ENCODE results near the gene LRRFIP1.
"Not testable (repeated sequence)": the region's sequence is repeated elsewhere in the genome, so short reads cannot be mapped to it uniquely, and the experiment has no call there.

Gene LRRFIP1

GRCh38 chr2:237591141-237591881 is 36.1 kb upstream of the LRRFIP1 start:
- no peak for DNase-seq (ENCODE audit: extremely low read depth, insufficient read length)
- no peaks in the 10 kb centered on the region for H3K27me3 ChIP-seq (replicated peaks; ENCODE audit: control insufficient read depth, insufficient read depth, low read length)
- H3K4me3 ChIP-seq (replicated peaks; ENCODE audit: low read depth, low read length), result no peak overlapping the region
- no peaks in the 10 kb centered on the region for H3K36me3 ChIP-seq (ENCODE audit: control insufficient read depth, insufficient read depth, low read length)
- no peak for TF ChIP-seq CTCF (IDR thresholded peaks at IDR 0.05; ENCODE audit: insufficient read depth, low read length, poor library complexity, severe bottlenecking)

- TF ChIP-seq CTCF (IDR thresholded peaks at IDR 0.05; ENCODE audit: insufficient read depth, low read length, poor library complexity, severe bottlenecking), result no peak
Measured at GRCh38 chr2:237592425-237592980, 34.9 kb upstream of the LRRFIP1 start.

GRCh38 chr2:237593036-237593435 is 34.4 kb upstream of the LRRFIP1 start:
- Histone ChIP-seq H3K36me3 (ENCODE audit: control insufficient read depth, insufficient read depth, low read length) (no peaks in the 10 kb centered on the region), H3K27me3 (replicated peaks; ENCODE audit: control insufficient read depth, insufficient read depth, low read length) (no peaks in the 10 kb centered on the region), H3K4me3 (replicated peaks; ENCODE audit: low read depth, low read length) (no peak overlapping the region)
- no peak for DNase-seq (ENCODE audit: extremely low read depth, insufficient read length)
- no peak for TF ChIP-seq CTCF (IDR thresholded peaks at IDR 0.05; ENCODE audit: insufficient read depth, low read length, poor library complexity, severe bottlenecking)

More at GRCh38 chr2:237592425-237592980, 34.9 kb upstream of the LRRFIP1 start:
- H3K4me3 ChIP-seq (replicated peaks; ENCODE audit: low read depth, low read length), result no peak overlapping the region
- no peaks in the 10 kb centered on the region for H3K27me3 ChIP-seq (replicated peaks; ENCODE audit: control insufficient read depth, insufficient read depth, low read length)
- DNase-seq (ENCODE audit: extremely low read depth, insufficient read length), result no peak
- H3K36me3 ChIP-seq (ENCODE audit: control insufficient read depth, insufficient read depth, low read length), result no peaks in the 10 kb centered on the region

- Histone ChIP-seq H3K36me3 (ENCODE audit: control insufficient read depth, insufficient read depth, low read length) (no peaks in the 10 kb centered on the region), H3K4me3 (replicated peaks; ENCODE audit: low read depth, low read length) (no peak overlapping the region), H3K27me3 (replicated peaks; ENCODE audit: control insufficient read depth, insufficient read depth, low read length) (no peaks in the 10 kb centered on the region)
- DNase-seq (ENCODE audit: extremely low read depth, insufficient read length), result no peak
- TF ChIP-seq CTCF (IDR thresholded peaks at IDR 0.05; ENCODE audit: insufficient read depth, low read length, poor library complexity, severe bottlenecking), result no peak
Measured at GRCh38 chr2:237593596-237594320, 33.6 kb upstream of the LRRFIP1 start.

- Histone ChIP-seq H3K36me3 (ENCODE audit: control insufficient read depth, insufficient read depth, low read length) (no peaks in the 10 kb centered on the region), H3K27me3 (replicated peaks; ENCODE audit: control insufficient read depth, insufficient read depth, low read length) (no peaks in the 10 kb centered on the region), H3K4me3 (replicated peaks; ENCODE audit: low read depth, low read length) (no peak overlapping the region)
- DNase-seq (ENCODE audit: extremely low read depth, insufficient read length), result no peak
- no peak for TF ChIP-seq CTCF (IDR thresholded peaks at IDR 0.05; ENCODE audit: insufficient read depth, low read length, poor library complexity, severe bottlenecking)
Measured at GRCh38 chr2:237594514-237594871, 32.9 kb upstream of the LRRFIP1 start.

- not testable (repeated sequence) for DNase-seq (ENCODE audit: extremely low read depth, insufficient read length); H3K27me3 ChIP-seq (replicated peaks; ENCODE audit: control insufficient read depth, insufficient read depth, low read length); H3K4me3 ChIP-seq (replicated peaks; ENCODE audit: low read depth, low read length)
Measured at GRCh38 chr2:237595829-237596519, 31.4 kb upstream of the LRRFIP1 start.

More at GRCh38 chr2:237595829-237596519, 31.4 kb upstream of the LRRFIP1 start:
- H3K36me3 ChIP-seq (ENCODE audit: control insufficient read depth, insufficient read depth, low read length), result not testable (repeated sequence)
